Measurements from ENCODE around the gene PTPN22. TPM values are rescaled to one million over a fixed set of nuclear protein-coding genes. Genes with fewer than 3 reads are reported as not detected.

The PTPN22 gene
- total RNA-seq, 1 donor from 2014 or later, result 0.38 TPM

GRCh38 chr1:113768916-113769600, 102.5 kb downstream of the PTPN22 start:
- DNase-seq (ENCODE audit: low spot score), result no peak
- ATAC-seq, result no peak

GRCh38 chr1:113765306-113766230, 105.9 kb downstream of the PTPN22 start:
- ATAC-seq (no peak), DNase-seq (ENCODE audit: low spot score) (no peak)

Other genes starting within 250 kb of the PTPN22 start
- gene PHTF1, start 112.2 kb downstream of the PTPN22 start, total RNA-seq, result 6.5 TPM
- 5.7 TPM for gene RSBN1, start 59.2 kb downstream of the PTPN22 start, total RNA-seq
- gene BCL2L15, start 15.9 kb upstream of the PTPN22 start, total RNA-seq, result 0.13 TPM
- gene AP4B1, start 33.1 kb upstream of the PTPN22 start, total RNA-seq, result 6.4 TPM
- gene DCLRE1B, start 33.6 kb upstream of the PTPN22 start, total RNA-seq, result 1.6 TPM
- gene HIPK1, start 57.6 kb upstream of the PTPN22 start, total RNA-seq, result 27.1 TPM
- 3.7 TPM for gene OLFML3, start 107.8 kb upstream of the PTPN22 start, total RNA-seq